ENCODE results near the gene NOPCHAP1. TPM values are rescaled to one million over a fixed set of nuclear protein-coding genes. Genes with fewer than 3 reads are reported as not detected.

Gene NOPCHAP1
- total and polyA plus RNA-seq, 2 of the 8 experiments (the other 6 are each of a cell fraction or from before 2014, with no cell fraction given) = 14.9 to 39.5 TPM

GRCh38 chr12:104990950-104991349 lies 4.8 kb downstream of the NOPCHAP1 start (continued):
- TF ChIP-seq, protein P1, sequence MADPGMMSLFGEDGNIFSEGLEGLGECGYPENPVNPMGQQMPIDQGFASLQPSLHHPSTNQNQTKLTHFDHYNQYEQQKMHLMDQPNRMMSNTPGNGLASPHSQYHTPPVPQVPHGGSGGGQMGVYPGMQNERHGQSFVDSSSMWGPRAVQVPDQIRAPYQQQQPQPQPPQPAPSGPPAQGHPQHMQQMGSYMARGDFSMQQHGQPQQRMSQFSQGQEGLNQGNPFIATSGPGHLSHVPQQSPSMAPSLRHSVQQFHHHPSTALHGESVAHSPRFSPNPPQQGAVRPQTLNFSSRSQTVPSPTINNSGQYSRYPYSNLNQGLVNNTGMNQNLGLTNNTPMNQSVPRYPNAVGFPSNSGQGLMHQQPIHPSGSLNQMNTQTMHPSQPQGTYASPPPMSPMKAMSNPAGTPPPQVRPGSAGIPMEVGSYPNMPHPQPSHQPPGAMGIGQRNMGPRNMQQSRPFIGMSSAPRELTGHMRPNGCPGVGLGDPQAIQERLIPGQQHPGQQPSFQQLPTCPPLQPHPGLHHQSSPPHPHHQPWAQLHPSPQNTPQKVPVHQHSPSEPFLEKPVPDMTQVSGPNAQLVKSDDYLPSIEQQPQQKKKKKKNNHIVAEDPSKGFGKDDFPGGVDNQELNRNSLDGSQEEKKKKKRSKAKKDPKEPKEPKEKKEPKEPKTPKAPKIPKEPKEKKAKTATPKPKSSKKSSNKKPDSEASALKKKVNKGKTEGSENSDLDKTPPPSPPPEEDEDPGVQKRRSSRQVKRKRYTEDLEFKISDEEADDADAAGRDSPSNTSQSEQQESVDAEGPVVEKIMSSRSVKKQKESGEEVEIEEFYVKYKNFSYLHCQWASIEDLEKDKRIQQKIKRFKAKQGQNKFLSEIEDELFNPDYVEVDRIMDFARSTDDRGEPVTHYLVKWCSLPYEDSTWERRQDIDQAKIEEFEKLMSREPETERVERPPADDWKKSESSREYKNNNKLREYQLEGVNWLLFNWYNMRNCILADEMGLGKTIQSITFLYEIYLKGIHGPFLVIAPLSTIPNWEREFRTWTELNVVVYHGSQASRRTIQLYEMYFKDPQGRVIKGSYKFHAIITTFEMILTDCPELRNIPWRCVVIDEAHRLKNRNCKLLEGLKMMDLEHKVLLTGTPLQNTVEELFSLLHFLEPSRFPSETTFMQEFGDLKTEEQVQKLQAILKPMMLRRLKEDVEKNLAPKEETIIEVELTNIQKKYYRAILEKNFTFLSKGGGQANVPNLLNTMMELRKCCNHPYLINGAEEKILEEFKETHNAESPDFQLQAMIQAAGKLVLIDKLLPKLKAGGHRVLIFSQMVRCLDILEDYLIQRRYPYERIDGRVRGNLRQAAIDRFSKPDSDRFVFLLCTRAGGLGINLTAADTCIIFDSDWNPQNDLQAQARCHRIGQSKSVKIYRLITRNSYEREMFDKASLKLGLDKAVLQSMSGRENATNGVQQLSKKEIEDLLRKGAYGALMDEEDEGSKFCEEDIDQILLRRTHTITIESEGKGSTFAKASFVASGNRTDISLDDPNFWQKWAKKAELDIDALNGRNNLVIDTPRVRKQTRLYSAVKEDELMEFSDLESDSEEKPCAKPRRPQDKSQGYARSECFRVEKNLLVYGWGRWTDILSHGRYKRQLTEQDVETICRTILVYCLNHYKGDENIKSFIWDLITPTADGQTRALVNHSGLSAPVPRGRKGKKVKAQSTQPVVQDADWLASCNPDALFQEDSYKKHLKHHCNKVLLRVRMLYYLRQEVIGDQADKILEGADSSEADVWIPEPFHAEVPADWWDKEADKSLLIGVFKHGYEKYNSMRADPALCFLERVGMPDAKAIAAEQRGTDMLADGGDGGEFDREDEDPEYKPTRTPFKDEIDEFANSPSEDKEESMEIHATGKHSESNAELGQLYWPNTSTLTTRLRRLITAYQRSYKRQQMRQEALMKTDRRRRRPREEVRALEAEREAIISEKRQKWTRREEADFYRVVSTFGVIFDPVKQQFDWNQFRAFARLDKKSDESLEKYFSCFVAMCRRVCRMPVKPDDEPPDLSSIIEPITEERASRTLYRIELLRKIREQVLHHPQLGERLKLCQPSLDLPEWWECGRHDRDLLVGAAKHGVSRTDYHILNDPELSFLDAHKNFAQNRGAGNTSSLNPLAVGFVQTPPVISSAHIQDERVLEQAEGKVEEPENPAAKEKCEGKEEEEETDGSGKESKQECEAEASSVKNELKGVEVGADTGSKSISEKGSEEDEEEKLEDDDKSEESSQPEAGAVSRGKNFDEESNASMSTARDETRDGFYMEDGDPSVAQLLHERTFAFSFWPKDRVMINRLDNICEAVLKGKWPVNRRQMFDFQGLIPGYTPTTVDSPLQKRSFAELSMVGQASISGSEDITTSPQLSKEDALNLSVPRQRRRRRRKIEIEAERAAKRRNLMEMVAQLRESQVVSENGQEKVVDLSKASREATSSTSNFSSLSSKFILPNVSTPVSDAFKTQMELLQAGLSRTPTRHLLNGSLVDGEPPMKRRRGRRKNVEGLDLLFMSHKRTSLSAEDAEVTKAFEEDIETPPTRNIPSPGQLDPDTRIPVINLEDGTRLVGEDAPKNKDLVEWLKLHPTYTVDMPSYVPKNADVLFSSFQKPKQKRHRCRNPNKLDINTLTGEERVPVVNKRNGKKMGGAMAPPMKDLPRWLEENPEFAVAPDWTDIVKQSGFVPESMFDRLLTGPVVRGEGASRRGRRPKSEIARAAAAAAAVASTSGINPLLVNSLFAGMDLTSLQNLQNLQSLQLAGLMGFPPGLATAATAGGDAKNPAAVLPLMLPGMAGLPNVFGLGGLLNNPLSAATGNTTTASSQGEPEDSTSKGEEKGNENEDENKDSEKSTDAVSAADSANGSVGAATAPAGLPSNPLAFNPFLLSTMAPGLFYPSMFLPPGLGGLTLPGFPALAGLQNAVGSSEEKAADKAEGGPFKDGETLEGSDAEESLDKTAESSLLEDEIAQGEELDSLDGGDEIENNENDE (IDR thresholded peaks at IDR 0.05; ENCODE audit: insufficient replicate concordance, low read length) = no peak
- no peak for TF ChIP-seq NANOG (IDR thresholded peaks at IDR 0.05; ENCODE audit: insufficient read depth, low read depth, low read length, poor library complexity, severe bottlenecking)
- TF ChIP-seq CBX8 (IDR thresholded peaks at IDR 0.05; ENCODE audit: borderline replicate concordance, low read depth, low read length) = no peak
- no peak for TF ChIP-seq EZH2 (IDR thresholded peaks at IDR 0.05; ENCODE audit: low read depth, low read length, severe bottlenecking)
- no peak for TF ChIP-seq TCF12 (IDR thresholded peaks at IDR 0.05; ENCODE audit: low read depth, low read length)
- TF ChIP-seq FOSL1 (IDR thresholded peaks at IDR 0.05; ENCODE audit: insufficient read depth, low read depth, low read length) = no peak
- no peak for TF ChIP-seq BACH1 (IDR thresholded peaks at IDR 0.05; ENCODE audit: low read length)
- no peak for TF ChIP-seq TAF1 (IDR thresholded peaks at IDR 0.05; ENCODE audit: low read depth, low read length)
- no peak for TF ChIP-seq GTF2F1 (IDR thresholded peaks at IDR 0.05; ENCODE audit: borderline replicate concordance, low read depth, low read length)
- TF ChIP-seq, protein P2, sequence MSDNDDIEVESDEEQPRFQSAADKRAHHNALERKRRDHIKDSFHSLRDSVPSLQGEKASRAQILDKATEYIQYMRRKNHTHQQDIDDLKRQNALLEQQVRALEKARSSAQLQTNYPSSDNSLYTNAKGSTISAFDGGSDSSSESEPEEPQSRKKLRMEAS (IDR thresholded peaks at IDR 0.05) = no peak
- TF ChIP-seq E2F6 (IDR thresholded peaks at IDR 0.05) = no peak
